GM15510 (cell line): ENCODE data around the gene CEBPA.

ENCODE experiments used
- POLR2A ChIP-seq: IDR thresholded peaks from 3 replicates; pipeline ENCODE4 v1.6.1; 2011; ENCODE audit warnings: borderline replicate concordance; ENCODE audit not compliant: insufficient read length; ENCODE audit errors: extremely low read depth

CEBPA gene

GRCh38 chr19:33306853-33307792 lies 4.8 kb upstream of the CEBPA start:
- no peak for TF ChIP-seq POLR2A

GRCh38 chr19:33306191-33306590 lies 3.9 kb upstream of the CEBPA start:
- no peak for TF ChIP-seq POLR2A

GRCh38 chr19:33304760-33305647 lies 2.7 kb upstream of the CEBPA start:
- TF ChIP-seq POLR2A = no peak

- no peak for TF ChIP-seq POLR2A
Measured at GRCh38 chr19:33304371-33304759, 2.0 kb upstream of the CEBPA start.

DNA sequence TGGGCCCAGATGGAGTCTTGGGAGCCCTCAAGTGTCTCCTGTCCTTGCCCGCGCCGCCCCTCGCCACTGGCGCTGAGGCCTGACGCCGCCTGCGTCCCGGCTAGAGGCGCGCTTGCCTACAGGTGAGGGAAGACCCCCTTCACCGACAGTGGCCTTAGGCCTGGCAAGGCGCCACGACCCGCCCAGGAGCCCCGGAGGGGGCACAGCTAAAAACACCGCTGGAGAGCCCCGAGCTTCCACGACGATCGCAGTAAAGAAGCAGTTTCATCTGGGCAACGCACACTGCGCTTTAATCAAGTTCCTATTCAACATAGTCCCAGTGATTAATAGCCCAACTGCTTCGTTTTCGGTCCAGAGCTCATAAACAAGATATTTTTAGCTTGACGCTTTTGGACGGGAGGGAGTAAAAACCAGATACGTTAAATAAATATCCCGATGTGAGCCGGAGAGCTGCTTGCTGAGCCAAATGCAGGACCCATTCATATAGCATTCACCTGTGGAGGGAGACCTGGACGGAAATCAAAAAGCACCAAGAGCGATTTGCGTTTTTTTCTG lies 1.5 kb upstream of the CEBPA start:
- no peak for TF ChIP-seq POLR2A

- TF ChIP-seq POLR2A = no peak
Measured at GRCh38 chr19:33302974-33303790, 848 bp upstream of the CEBPA start.

DNA sequence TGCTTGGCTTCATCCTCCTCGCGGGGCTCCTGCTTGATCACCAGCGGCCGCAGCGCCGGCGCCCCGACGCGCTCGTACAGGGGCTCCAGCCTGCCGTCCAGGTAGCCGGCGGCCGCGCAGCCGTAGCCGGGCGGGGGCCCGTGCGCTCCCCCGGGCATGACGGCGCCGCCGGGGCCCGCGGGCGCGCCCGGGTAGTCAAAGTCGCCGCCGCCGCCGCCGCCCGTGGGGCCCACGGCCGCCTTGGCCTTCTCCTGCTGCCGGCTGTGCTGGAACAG lies 497 bp downstream of the CEBPA start:
- no peak for TF ChIP-seq POLR2A

DNA sequence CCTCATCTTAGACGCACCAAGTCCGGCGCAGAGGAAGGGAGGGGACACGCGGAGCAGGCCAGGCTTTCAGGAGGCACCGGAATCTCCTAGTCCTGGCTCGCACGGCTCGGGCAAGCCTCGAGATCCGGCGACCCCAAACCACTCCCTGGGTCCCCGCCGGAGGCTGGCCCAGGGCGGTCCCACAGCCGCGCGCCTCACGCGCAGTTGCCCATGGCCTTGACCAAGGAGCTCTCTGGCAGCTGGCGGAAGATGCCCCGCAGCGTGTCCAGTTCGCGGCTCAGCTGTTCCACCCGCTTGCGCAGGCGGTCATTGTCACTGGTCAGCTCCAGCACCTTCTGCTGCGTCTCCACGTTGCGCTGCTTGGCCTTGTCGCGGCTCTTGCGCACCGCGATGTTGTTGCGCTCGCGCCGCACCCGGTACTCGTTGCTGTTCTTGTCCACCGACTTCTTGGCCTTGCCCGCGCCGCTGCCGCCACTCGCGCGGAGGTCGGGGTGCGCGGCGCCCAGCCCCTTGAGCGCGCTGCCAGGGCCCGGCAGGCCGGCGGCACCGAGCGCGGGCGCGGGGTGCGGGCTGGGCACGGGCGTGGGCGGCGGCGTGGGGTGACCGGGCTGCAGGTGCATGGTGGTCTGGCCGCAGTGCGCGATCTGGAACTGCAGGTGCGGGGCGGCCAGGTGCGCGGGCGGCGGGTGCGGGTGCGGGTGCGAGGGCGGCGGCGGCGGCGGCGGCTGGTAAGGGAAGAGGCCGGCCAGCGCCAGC lies 1.0 kb downstream of the CEBPA start:
- TF ChIP-seq POLR2A = no peak

DNA sequence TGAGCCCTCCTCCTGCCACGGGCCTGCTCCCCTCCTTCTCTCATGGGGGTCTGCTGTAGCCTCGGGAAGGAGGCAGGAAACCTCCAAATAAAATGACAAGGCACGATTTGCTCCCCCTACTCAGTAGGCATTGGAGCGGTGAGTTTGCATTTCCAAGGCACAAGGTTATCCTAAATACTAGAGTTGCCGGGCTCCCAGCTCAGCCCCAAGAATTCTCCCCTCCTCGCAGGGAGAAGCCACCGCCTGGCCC lies 1.5 kb downstream of the CEBPA start:
- no peak for TF ChIP-seq POLR2A

- no peak for TF ChIP-seq POLR2A
Measured at GRCh38 chr19:33300009-33300893, 2.1 kb downstream of the CEBPA start.

DNA sequence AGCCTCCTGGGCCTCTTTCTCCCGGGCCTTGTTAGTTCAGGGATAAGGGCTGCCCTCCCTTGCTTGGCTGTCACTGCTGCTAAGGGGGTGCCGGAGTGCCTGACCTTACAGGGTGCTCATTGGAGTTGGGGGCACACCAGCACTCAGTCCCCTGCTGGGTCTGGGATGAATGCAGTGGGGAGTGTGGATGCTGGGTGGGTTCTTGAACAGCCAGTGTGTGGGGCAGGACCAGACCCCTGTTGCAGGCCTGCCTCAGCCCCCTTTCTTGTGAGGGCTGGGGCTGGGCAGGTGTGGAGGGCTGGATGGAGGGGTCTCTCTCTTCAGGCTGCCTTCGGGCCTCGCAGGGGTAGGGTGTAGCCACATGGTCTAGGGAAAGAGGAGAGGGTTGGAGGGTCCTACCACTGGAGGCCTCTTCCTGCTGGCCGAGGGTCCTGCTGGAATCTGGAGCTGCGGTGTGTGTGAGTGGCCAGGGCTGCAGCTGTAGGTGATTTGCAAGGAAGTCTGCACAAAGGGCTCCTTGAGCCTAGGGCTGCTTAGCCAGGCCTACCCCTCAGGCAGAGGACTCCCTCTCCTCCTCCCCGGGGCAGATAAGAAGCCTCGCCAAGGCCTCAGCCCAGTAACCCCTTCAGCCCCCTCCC lies 3.2 kb downstream of the CEBPA start:
- no peak for TF ChIP-seq POLR2A

GRCh38 chr19:33298146-33298911 lies 4.0 kb downstream of the CEBPA start:
- no peak for TF ChIP-seq POLR2A
